ENCODE results near the gene COX10.

- TF ChIP-seq, protein P1, sequence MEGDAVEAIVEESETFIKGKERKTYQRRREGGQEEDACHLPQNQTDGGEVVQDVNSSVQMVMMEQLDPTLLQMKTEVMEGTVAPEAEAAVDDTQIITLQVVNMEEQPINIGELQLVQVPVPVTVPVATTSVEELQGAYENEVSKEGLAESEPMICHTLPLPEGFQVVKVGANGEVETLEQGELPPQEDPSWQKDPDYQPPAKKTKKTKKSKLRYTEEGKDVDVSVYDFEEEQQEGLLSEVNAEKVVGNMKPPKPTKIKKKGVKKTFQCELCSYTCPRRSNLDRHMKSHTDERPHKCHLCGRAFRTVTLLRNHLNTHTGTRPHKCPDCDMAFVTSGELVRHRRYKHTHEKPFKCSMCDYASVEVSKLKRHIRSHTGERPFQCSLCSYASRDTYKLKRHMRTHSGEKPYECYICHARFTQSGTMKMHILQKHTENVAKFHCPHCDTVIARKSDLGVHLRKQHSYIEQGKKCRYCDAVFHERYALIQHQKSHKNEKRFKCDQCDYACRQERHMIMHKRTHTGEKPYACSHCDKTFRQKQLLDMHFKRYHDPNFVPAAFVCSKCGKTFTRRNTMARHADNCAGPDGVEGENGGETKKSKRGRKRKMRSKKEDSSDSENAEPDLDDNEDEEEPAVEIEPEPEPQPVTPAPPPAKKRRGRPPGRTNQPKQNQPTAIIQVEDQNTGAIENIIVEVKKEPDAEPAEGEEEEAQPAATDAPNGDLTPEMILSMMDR (conservative IDR thresholded peaks at IDR 0.05): no peak
- TF ChIP-seq ZFX (IDR thresholded peaks at IDR 0.05): no peak
Measured at GRCh38 chr17:14225254-14225980, 156.1 kb downstream of the COX10 start.
